Type B pancreatic cell (in vitro differentiated cells): ENCODE results near the gene ASPDH. TPM values are rescaled to one million over a fixed set of nuclear protein-coding genes. Genes with fewer than 3 reads are reported as not detected.

ENCODE experiments used
- DNase-seq: peaks from one replicate; pipeline ENCODE4 v3.0.0; 2021; ENCODE audit warnings: mixed read lengths; ENCODE audit not compliant: unreplicated experiment; ENCODE audit errors: extremely low spot score
- H3K27ac Mint-ChIP-seq: 2 replicates; pipeline ENCODE4 v1.8.0; 2021; ENCODE audit warnings: mild to moderate bottlenecking, mixed read lengths
- H3K27me3 Mint-ChIP-seq: 2 replicates; pipeline ENCODE4 v1.8.0; 2021; ENCODE audit warnings: mixed read lengths
- H3K36me3 Mint-ChIP-seq: 2 replicates; pipeline ENCODE4 v1.8.0; 2021; ENCODE audit warnings: mixed read lengths
- H3K4me1 Mint-ChIP-seq: one replicate; pipeline ENCODE4 v1.8.0; 2021; ENCODE audit warnings: mixed read lengths; ENCODE audit not compliant: unreplicated experiment
- H3K4me3 Mint-ChIP-seq: 2 replicates; pipeline ENCODE4 v1.8.0; 2021; ENCODE audit warnings: mild to moderate bottlenecking, mixed read lengths
- H3K9me3 Mint-ChIP-seq: 2 replicates; pipeline ENCODE4 v1.8.0; 2021; ENCODE audit warnings: mixed read lengths
- total RNA-seq: library from RNA; stranded (reverse); gene quantifications from 2 replicates; pipeline ENCODE4 v1.2.1, GENCODE V29; 2021; ENCODE audit warnings: low replicate concordance
- TF ChIP-seq, protein P1 (sequence below): fragments of 200-600 bp; sonication (generic); conservative IDR thresholded peaks from 2 replicates; pipeline ENCODE4 v1.5.0; 2021; ENCODE audit warnings: antibody characterized with exemption, mild to moderate bottlenecking

ASPDH gene
- total RNA-seq, 1 donor from 2014 or later, result not detected

DNA sequence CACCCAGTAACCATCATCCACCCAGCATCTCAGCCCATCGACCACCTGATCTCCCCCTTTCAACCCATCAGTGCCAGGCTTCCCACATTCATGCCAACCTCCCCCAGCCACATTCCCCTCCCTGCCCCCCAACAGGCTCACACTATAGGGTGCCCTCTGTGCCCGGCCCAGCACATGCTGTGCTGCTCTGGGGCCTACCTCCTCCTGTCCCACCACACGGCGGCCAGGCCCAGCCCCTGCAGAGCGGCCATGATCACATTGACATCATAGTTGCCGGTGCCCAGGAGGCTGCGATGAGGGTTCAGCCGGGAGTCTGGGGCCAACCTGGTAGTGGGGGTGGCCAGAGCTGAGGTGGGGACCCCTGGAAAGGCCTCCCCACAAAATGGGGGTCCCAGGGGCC is 6.3 kb downstream of the ASPDH start:
- Mint-ChIP-seq H3K36me3 (no peaks in the 10 kb centered on the region), H3K27ac (no peak overlapping the region), H3K4me1 (peaks cover 18% of the 10 kb centered on the region), H3K9me3 (no peaks in the 10 kb centered on the region), H3K4me3 (no peak overlapping the region), H3K27me3 (peaks cover 3% of the 10 kb centered on the region)
- TF ChIP-seq, protein P1, sequence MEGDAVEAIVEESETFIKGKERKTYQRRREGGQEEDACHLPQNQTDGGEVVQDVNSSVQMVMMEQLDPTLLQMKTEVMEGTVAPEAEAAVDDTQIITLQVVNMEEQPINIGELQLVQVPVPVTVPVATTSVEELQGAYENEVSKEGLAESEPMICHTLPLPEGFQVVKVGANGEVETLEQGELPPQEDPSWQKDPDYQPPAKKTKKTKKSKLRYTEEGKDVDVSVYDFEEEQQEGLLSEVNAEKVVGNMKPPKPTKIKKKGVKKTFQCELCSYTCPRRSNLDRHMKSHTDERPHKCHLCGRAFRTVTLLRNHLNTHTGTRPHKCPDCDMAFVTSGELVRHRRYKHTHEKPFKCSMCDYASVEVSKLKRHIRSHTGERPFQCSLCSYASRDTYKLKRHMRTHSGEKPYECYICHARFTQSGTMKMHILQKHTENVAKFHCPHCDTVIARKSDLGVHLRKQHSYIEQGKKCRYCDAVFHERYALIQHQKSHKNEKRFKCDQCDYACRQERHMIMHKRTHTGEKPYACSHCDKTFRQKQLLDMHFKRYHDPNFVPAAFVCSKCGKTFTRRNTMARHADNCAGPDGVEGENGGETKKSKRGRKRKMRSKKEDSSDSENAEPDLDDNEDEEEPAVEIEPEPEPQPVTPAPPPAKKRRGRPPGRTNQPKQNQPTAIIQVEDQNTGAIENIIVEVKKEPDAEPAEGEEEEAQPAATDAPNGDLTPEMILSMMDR, result no peak
- no peak for DNase-seq

DNA sequence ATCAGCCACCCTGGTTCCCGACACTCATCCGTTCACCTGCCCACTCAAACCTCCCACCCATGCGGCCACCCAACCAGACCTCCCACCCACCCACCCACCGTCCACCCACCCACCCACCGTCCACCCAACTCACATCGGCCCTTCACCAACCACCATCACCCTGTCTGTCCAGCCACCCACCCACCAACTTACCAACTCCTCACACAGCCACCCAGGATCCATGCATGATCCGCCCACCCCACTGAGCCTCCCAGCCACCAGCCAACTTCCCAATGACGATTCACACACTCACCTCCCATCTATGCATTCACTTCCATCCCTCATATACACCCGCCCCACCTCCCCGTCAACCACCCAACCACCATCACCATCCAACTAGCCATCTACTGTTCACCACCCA is 7.0 kb downstream of the ASPDH start:
- Mint-ChIP-seq H3K27me3 (peaks cover 6% of the 10 kb centered on the region), H3K27ac (no peak overlapping the region), H3K36me3 (no peaks in the 10 kb centered on the region), H3K4me1 (peaks cover 17% of the 10 kb centered on the region), H3K4me3 (no peak overlapping the region), H3K9me3 (no peaks in the 10 kb centered on the region)
- DNase-seq, result no peak
- TF ChIP-seq, protein P1, result no peak

DNA sequence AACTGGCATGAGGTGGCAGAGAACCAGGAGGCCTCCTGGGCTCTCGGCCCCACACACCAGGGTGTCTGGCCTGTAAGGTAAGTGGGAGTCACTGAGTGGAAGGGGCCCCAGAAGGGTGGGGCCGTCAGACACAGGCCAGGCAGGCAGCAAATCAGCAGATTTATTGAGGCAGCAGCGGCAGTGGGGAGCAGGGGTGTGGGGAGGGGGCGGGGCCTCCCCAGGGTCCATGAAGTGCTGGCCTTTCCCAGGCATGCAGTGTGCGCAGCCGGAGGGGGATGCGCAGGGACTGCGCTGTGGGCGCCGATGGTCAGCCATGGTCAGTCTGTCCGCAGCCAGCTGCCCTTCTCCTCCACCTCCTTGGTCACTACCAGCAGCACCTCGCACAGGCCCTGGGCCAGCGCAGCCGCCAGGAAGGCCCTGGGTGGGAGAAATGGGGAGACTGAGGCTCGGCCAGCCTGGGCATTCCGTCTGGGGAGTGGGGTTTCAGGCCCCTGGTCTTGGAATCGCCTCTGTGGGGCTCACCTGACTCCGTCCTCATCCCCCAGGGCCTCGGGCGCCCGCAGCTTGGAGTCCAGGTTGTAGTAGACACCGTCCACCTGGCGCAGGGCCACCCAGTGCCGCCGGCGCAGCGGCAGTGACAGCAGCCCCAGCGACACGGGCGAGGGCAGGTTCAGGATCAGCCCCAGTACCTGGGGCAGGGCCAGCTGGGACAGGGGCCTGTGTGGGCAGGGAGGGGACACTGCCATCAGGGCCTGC is 7.7 kb downstream of the ASPDH start:
- H3K27me3 Mint-ChIP-seq, result peaks cover 7% of the 10 kb centered on the region
- H3K9me3 Mint-ChIP-seq, result no peaks in the 10 kb centered on the region
- DNase-seq, result no peak
- H3K36me3 Mint-ChIP-seq, result no peaks in the 10 kb centered on the region
- H3K4me1 Mint-ChIP-seq, result peaks cover 11% of the 10 kb centered on the region
- H3K4me3 Mint-ChIP-seq, result no peak overlapping the region
- H3K27ac Mint-ChIP-seq, result no peak overlapping the region
- TF ChIP-seq, protein P1, result no peak

GRCh38 chr19:50501568-50502475 is 11.9 kb downstream of the ASPDH start:
- Mint-ChIP-seq H3K4me3 (no peak overlapping the region), H3K27ac (no peak overlapping the region)
- no peak for DNase-seq

GRCh38 chr19:50501186-50501567 is 12.5 kb downstream of the ASPDH start:
- Mint-ChIP-seq H3K4me3 (no peak overlapping the region), H3K4me1 (no peaks in the 10 kb centered on the region), H3K27ac (no peak overlapping the region), H3K27me3 (peaks cover 12% of the 10 kb centered on the region), H3K36me3 (no peaks in the 10 kb centered on the region), H3K9me3 (no peaks in the 10 kb centered on the region)
- no peak for DNase-seq
- TF ChIP-seq, protein P1, result no peak

More at GRCh38 chr19:50501568-50502475, 11.9 kb downstream of the ASPDH start:
- H3K4me1 Mint-ChIP-seq, result no peaks in the 10 kb centered on the region
- peaks cover 10% of the 10 kb centered on the region for H3K27me3 Mint-ChIP-seq
- no peaks in the 10 kb centered on the region for H3K36me3 Mint-ChIP-seq
- no peaks in the 10 kb centered on the region for H3K9me3 Mint-ChIP-seq
- TF ChIP-seq, protein P1, result no peak
